Astrocyte (in vitro differentiated cells and primary cell): Measurements from ENCODE around the gene NUP133.

Experiments used
- EZH2 ChIP-seq: IDR thresholded peaks from 2 replicates; pipeline ENCODE4 v1.6.1; 2012; ENCODE audit warnings: mild to moderate bottlenecking, low read length, inconsistent platforms; ENCODE audit not compliant: insufficient read depth
- TF ChIP-seq, protein P1 (sequence below): IDR thresholded peaks from 2 replicates; pipeline ENCODE4 v1.5.1; 2011; ENCODE audit warnings: low read depth, mild to moderate bottlenecking, inconsistent platforms, low read length, moderate library complexity; ENCODE audit not compliant: insufficient read depth

DNA sequence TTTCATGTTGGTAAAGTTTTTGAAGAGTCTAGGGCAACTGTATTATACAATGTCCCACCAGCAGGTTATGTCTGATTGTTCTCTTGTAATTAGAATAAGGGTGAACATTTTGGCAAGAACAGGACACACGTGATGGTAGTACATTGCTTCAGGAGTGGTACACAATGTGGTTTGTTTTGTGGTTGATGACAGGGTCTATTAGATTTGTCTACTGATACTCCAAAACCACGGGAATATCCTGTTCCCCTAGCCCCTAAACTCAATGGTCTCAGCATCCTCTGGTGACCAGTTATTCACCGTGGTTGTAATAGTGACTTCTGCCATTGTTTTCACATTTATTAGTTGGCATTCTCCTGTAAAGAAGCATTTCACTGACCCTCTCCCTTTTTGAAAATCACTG is 52.1 kb downstream of the NUP133 start:
- no peak for TF ChIP-seq EZH2
- TF ChIP-seq, protein P1, sequence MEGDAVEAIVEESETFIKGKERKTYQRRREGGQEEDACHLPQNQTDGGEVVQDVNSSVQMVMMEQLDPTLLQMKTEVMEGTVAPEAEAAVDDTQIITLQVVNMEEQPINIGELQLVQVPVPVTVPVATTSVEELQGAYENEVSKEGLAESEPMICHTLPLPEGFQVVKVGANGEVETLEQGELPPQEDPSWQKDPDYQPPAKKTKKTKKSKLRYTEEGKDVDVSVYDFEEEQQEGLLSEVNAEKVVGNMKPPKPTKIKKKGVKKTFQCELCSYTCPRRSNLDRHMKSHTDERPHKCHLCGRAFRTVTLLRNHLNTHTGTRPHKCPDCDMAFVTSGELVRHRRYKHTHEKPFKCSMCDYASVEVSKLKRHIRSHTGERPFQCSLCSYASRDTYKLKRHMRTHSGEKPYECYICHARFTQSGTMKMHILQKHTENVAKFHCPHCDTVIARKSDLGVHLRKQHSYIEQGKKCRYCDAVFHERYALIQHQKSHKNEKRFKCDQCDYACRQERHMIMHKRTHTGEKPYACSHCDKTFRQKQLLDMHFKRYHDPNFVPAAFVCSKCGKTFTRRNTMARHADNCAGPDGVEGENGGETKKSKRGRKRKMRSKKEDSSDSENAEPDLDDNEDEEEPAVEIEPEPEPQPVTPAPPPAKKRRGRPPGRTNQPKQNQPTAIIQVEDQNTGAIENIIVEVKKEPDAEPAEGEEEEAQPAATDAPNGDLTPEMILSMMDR = no peak
